ENCODE data around the gene CDK6. TPM values are rescaled to one million over a fixed set of nuclear protein-coding genes. Genes with fewer than 3 reads are reported as not detected.

Gene CDK6
- total and polyA plus RNA-seq, 10 of the 15 experiments (the other 5 are each of a cell fraction or from before 2014, with no cell fraction given): 8.0 to 118 (median 45.8) TPM

GRCh38 chr7:92797693-92798092, 38.7 kb downstream of the CDK6 start (continued):
- TF ChIP-seq, protein P1, sequence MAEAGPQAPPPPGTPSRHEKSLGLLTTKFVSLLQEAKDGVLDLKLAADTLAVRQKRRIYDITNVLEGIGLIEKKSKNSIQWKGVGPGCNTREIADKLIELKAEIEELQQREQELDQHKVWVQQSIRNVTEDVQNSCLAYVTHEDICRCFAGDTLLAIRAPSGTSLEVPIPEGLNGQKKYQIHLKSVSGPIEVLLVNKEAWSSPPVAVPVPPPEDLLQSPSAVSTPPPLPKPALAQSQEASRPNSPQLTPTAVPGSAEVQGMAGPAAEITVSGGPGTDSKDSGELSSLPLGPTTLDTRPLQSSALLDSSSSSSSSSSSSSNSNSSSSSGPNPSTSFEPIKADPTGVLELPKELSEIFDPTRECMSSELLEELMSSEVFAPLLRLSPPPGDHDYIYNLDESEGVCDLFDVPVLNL (IDR thresholded peaks at IDR 0.05; ENCODE audit: low read depth, low read length): no peak
- TF ChIP-seq E4F1 (IDR thresholded peaks at IDR 0.05; ENCODE audit: borderline replicate concordance, partially characterized antibody) (no peak), MYC (IDR thresholded peaks at IDR 0.05; ENCODE audit: insufficient read depth, insufficient read length, insufficient replicate concordance, low read length, severe bottlenecking) (no peak), MLLT1 (IDR thresholded peaks at IDR 0.05) (no peak), BMI1 (IDR thresholded peaks at IDR 0.05; ENCODE audit: borderline replicate concordance) (no peak), ZNF207 (IDR thresholded peaks at IDR 0.05; ENCODE audit: borderline replicate concordance) (no peak), NFIC (IDR thresholded peaks at IDR 0.05; ENCODE audit: low read depth, low read length) (no peak)

Measured in GM12878 (cell line).